GM19468 (cell line): ENCODE data around the gene CDH2.

Experiments
- ATAC-seq: cut with Tn5 transposase; IDR thresholded peaks from one replicate; pipeline ENCODE4 v1.9.1; 2021; ENCODE audit warnings: mild to moderate bottlenecking, moderate library complexity, moderate number of reproducible peaks; ENCODE audit not compliant: unreplicated experiment; ENCODE audit errors: extremely low read depth

Gene CDH2

GRCh38 chr18:28099237-28099636 is 77.7 kb downstream of the CDH2 start:
- ATAC-seq: no peak

- ATAC-seq: no peak
These were observed 81.3 kb downstream of the CDH2 start for GRCh38 chr18:28095631-28096030.

DNA sequence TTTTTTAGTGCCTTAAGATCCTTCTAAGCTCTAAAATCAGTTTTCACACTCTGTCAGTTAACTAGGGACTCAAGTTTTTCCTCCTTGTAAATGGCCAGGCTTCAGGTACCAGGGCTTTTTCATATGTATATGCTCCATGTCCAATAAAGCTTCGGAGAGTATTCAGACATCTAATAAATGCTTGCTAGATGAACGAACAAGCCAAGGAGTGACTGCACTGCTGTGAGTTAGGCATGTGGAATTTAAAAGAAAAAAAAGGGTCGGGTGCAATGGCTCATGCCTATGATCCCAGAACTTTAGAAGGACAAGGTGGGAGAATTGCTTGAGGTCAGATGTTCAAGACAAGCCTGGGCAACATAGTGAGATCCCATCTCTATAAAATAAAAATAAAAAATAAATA is 81.9 kb downstream of the CDH2 start:
- no peak for ATAC-seq

DNA sequence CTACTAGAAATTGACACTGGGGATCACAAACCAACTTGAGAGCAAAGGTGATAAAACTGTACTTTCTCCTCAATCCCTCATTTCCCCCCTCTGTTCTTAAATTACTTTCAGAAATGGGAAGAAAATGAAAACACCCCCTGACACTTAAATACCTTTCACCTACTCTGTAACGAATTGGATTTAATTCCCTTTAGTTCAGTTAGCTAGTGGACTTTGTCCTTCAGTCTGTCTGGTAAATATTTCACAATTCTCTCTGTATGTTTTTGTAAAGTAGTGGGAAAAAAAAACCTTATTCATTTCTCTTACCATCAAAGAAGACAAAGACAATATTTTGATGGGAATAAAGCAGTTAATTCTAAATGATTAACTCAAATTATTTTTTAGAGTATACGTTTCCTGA is 85.7 kb downstream of the CDH2 start:
- ATAC-seq: no peak

GRCh38 chr18:28088477-28088876 is 88.5 kb downstream of the CDH2 start:
- ATAC-seq: no peak

DNA sequence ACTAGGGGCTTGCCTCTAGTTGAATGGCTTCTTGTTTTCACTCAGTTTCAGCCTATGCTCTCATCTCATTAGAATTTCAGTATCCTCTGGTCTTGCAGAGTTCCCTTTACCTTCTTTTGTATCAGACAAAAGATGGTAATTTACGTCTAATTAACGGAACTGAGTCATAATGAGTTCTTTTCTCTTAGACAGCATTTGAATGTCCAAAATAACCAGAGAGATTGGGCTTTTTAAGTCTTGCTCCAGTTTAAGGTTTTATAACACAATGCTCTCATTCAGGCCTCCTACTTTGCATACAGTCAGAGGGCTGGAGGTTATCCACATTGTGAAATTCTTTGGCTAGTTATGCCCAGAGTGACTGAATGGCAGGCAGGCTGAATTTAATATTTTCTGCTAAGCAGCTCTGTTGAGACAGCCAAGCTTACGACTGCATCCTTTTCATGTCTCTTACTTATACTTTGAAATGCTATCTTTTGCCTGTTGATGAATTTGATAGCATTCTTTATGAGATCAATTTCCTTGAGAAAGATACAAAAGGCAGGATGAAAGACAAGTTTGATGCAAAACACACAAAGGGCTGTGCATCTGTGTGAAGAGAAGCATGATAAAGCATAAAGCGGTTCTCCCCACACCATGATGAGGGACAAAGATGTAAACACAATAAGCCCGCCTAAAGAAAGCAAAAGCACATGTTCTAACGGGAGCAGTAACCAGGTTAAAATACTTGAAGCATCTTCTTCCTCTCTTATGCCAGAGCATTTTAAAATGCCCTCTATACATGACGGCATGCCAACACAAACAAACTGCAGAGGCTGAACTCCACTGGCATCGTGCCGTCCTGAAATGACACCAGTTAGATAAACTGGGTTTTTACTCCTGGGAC is 90.0 kb downstream of the CDH2 start:
- ATAC-seq: no peak

DNA sequence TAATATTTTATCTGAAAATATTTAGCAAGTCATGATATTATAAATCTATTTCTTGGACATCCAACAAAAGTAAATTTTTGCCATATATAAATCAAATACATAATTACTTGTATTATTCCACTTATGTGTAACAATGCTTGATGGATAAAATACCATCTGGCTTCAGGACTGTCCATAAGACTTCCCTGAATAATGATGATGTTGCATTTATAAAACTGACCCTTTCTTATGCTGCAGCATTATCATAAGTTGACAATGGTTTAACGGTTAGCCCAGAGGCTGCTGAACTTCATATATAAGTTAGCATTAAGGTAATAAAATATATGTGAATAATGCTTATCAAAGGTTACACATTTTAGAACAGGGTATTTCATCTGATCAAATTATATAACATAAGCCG is 95.4 kb downstream of the CDH2 start:
- ATAC-seq: no peak

DNA sequence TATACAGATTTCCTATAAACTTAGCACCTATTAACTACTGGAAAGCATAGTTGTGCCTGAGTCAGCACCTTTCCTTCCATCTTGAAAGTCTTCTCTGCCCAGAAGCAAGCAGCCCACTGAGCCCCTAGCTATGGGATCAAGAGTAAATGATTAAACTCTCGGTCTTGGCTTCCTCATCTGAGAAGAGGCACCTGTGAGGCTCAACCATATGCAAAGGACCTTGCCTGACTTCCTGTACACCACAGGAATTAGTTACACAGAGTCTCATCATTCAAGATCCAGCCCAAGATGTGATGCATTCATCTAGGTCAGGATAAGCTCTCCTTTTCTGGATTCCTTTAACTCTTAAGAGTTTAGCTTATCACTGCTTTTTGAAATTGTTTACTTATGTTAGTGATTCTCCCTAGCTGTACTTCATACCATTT is 96.0 kb downstream of the CDH2 start:
- no peak for ATAC-seq

- ATAC-seq: no peak
These were observed 97.0 kb downstream of the CDH2 start for GRCh38 chr18:28079883-28080282.

DNA sequence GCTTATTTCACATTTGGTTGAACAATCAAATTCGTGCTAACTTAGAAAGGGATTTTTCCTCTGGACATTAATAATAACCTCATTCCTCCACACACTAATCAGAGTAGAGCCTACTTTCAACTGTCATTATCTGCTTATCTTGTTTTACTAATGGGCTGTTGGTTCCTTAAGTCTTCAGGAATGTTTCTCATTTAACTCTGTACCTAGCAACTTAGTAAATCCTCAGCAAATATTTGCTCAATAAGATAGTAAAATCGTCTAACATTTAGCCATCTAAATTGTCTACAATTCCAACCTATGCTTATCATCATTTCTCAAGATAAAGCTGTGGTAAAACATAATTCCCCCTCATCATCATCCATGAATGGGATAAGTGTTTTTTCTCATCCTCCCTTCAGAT is 98.1 kb downstream of the CDH2 start:
- no peak for ATAC-seq

GRCh38 chr18:28078298-28078697 is 98.6 kb downstream of the CDH2 start:
- no peak for ATAC-seq

GRCh38 chr18:28075501-28075900 is 101.4 kb downstream of the CDH2 start:
- ATAC-seq: no peak

- ATAC-seq: no peak
These were observed 102.9 kb downstream of the CDH2 start for GRCh38 chr18:28074076-28074475.

DNA sequence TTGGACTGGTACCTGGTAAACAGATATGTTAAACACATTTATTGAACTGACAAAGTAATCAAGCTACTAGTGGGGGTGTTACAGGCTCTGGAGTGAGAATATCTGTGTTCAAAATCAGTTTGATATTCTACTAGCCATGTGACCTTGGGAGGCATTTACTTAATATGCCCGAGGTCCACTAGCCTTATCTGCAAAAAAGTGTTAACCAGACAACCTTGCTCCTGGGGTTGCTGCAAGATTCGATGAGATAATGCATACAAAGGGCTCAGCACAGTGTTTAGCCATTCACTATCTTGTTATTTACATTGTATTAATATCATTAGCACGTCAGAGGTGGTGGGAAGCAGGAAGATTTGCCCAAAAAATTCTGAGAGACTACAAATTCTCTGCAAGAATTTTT is 103.3 kb downstream of the CDH2 start:
- ATAC-seq: no peak

GRCh38 chr18:28071199-28071598 is 105.7 kb downstream of the CDH2 start:
- no peak for ATAC-seq

- ATAC-seq: no peak
These were observed 108.7 kb downstream of the CDH2 start for GRCh38 chr18:28068207-28068606.

DNA sequence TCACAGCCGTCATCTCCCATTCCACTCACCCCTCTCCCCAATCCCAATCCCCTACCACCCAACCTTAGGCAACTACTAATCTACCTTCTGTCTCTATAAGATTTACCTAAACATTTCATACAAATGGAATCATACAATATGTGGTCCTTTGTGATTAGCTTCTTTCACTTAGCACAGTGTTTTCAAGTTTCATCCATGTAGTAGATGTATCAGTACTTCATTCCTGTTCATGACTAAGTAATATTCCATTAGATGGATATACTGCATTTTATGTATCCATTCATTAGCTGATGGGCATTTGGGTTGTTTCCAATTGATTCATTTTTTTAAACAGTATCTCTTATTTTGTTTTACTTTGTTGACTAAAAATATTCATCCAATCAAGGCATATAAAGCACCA is 109.6 kb downstream of the CDH2 start:
- no peak for ATAC-seq

- ATAC-seq: no peak
These were observed 111.1 kb downstream of the CDH2 start for GRCh38 chr18:28065793-28066186.

DNA sequence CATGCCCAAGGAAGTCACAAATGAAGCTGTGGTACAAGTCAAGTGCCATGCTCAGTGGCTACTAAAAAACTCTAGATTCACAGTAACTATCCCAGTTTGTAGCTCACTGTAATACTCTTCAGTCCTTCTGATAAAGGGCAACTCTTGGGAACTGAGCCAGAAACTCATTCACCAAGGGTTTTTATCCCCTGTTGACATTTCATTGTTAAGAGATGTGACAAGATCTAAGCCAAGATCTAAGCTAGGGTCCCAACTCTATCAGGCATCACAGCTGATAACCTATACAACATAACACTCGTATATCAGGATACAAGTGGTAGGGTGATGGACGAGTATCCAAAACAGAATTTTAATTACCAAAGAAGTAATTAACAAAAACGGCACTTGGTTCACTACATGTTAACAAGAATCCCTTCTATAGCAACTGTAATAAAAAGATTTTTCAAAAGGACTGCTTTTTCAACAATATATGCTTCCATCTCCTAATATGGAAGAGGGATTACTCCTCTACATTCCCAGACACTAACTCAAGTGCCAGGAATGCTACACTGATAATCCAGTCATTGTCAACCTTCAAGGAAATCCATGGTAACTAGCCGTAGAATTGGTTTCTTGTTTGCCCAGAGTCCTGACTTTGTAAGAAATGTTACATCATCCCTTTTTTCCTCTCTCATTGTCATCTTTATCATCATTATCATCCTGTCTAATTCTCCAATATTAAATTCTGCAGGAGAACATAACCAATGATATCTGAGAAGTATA is 111.7 kb downstream of the CDH2 start:
- ATAC-seq: no peak

GRCh38 chr18:28063926-28064325 is 113.0 kb downstream of the CDH2 start:
- no peak for ATAC-seq

DNA sequence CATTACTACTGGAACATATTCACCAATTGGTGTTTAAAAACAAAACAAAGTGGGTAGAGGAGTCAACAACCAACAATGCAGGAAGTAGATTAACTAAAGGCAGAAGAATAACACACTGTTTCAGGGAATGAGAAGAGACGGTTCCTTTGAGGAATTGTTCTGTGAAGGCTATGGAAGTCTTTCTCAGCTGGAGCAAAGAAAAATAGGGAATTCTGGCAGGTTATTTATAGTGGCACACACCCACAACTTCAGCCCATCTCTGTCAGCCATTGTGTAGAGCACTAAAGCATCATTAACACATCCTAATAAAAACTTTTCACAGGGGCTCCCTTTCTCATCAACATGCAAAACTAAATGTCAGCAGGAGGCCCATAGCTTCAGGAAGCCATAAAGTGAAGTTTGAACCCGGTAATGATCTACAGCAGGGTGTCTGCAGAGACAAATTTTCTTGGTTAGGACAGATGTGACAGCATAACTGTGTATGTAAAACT is 113.6 kb downstream of the CDH2 start:
- ATAC-seq: no peak
